HCT116 (cell line): ENCODE measurements around the gene LMCD1. TPM values are rescaled to one million over a fixed set of nuclear protein-coding genes. Genes with fewer than 3 reads are reported as not detected.

Source experiments
- ATAC-seq: fragments of 200-7000 bp; cut with Tn5 transposase; 2 replicates; pipeline ENCODE4 v1.9.1; 2020; ENCODE audit warnings: mild to moderate bottlenecking, moderate library complexity
- BruUV-seq: library from RNA; stranded (reverse); fragments of 400-500 nt; replicated peaks from 2 replicates; lab custom pipeline; 2021; lab: Mats Ljungman, UMichigan
- CTCF ChIA-PET: fragments of 300-600 bp; sonication (Branson Sonifier 250); formaldehyde crosslinking; loops from one replicate; lab custom pipeline; 2021; ENCODE audit warnings: antibody characterized with exemption; lab: Charles Lee
- POLR2A ChIA-PET: fragments of 300-600, 350-600 bp; sonication (Branson Sonifier 250); formaldehyde crosslinking; loops from one replicate; lab custom pipeline; 2021; ENCODE audit warnings: antibody characterized with exemption; lab: Charles Lee
- RAD21 ChIA-PET, 2 experiments: fragments of 300-600 bp; sonication (Branson Sonifier 250); formaldehyde crosslinking; loops; one replicate each; lab custom pipeline; 2023; ENCODE audit warnings: low total read pairs in 2 of 2; ENCODE audit not compliant: uncharacterized antibody in 2 of 2, unreplicated experiment in 2 of 2, low non-redundant PET in 1 of 2; lab: Charles Lee
- DNase-seq: peaks from one replicate; pipeline ENCODE4 v3.0.0-alpha.2; 2010; ENCODE audit warnings: low read depth, low spot score
- H2AFZ ChIP-seq: fragments of 200-600 bp; shearing (Covaris generic), sonication (generic); 2 replicates; pipeline ENCODE4 v1.6.1; 2017; ENCODE audit warnings: low read depth, mixed run types, mixed read lengths, antibody characterized with exemption, low read length; ENCODE audit not compliant: poor library complexity, severe bottlenecking
- H3K27ac ChIP-seq: 2 replicates; pipeline ENCODE4 v1.5.1; 2012; ENCODE audit warnings: low read depth, low read length
- H3K27me3 ChIP-seq: fragments of 200-600 bp; sonication (generic); 2 replicates; pipeline ENCODE4 v1.6.1; 2016; ENCODE audit warnings: mixed run types, low read length, mixed read lengths; ENCODE audit not compliant: insufficient read depth
- H3K36me3 ChIP-seq, 2 experiments: fragments of 200-500 bp in 1 of 2; fragments of 200-600 bp in 1 of 2; sonication (Bioruptor generic) in 1 of 2; sonication (generic) in 1 of 2; 2 replicates each; pipeline versions ENCODE4 v1.5.1 to v1.6.1; 2014 to 2016; ENCODE audit warnings: low read length in 2 of 2, inconsistent platforms in 1 of 2, mixed read lengths in 1 of 2, mixed run types in 1 of 2; ENCODE audit not compliant: insufficient read depth in 2 of 2, control insufficient read depth in 1 of 2
- H3K4me1 ChIP-seq, 2 experiments: fragments of 200-600 bp in 1 of 2; sonication (generic) in 1 of 2; 2 replicates each; pipeline versions ENCODE4 v1.5.1 to v1.6.1; 2012 to 2017; ENCODE audit warnings: low read length in 2 of 2, inconsistent platforms in 1 of 2, mild to moderate bottlenecking in 1 of 2, mixed read lengths in 1 of 2, mixed run types in 1 of 2, moderate library complexity in 1 of 2; ENCODE audit not compliant: insufficient read depth in 2 of 2, control insufficient read depth in 1 of 2
- H3K4me2 ChIP-seq: fragments of 200-600 bp; sonication (generic); 2 replicates; pipeline ENCODE4 v1.6.1; 2017; ENCODE audit warnings: mixed run types, low read length, mixed read lengths
- H3K4me3 ChIP-seq, 2 experiments: fragments of 200-600 bp in 1 of 2; sonication (generic) in 1 of 2; replicated peaks in 1 of 2; 2 replicates each; pipeline ENCODE4 v1.5.1; 2011 to 2016; ENCODE audit warnings: low read length in 2 of 2, control low read depth in 1 of 2, low read depth in 1 of 2, mild to moderate bottlenecking in 1 of 2, mixed read lengths in 1 of 2, mixed run types in 1 of 2
- H3K79me2 ChIP-seq: fragments of 200-600 bp; sonication (generic); 2 replicates; pipeline ENCODE4 v1.6.1; 2017; ENCODE audit warnings: mild to moderate bottlenecking, mixed run types, low read length, moderate library complexity, mixed read lengths; ENCODE audit not compliant: insufficient read depth
- H3K9ac ChIP-seq: fragments of 200-600 bp; sonication (generic); 2 replicates; pipeline ENCODE4 v1.6.1; 2016; ENCODE audit warnings: low read length, mixed read lengths
- H3K9me2 ChIP-seq: fragments of 200-600 bp; sonication (generic), shearing (Covaris generic); 2 replicates; pipeline ENCODE4 v1.6.1; 2017; ENCODE audit warnings: mixed run types, mild to moderate bottlenecking, moderate library complexity; ENCODE audit not compliant: insufficient read depth
- H3K9me3 ChIP-seq, 2 experiments: fragments of 200-500 bp in 1 of 2; fragments of 200-600 bp in 1 of 2; sonication (Bioruptor generic) in 1 of 2; sonication (generic) in 1 of 2; 2 replicates each; pipeline ENCODE4 v1.6.1; 2014 to 2017; ENCODE audit warnings: low read length in 2 of 2, mixed read lengths in 2 of 2, inconsistent platforms in 1 of 2, low read depth in 1 of 2, mild to moderate bottlenecking in 1 of 2, mixed run types in 1 of 2, moderate library complexity in 1 of 2; ENCODE audit not compliant: control insufficient read depth in 1 of 2, insufficient read depth in 1 of 2
- H4K20me1 ChIP-seq: fragments of 200-600 bp; sonication (generic), shearing (Covaris generic); 2 replicates; pipeline ENCODE4 v1.6.1; 2017; ENCODE audit warnings: mixed run types, mild to moderate bottlenecking, moderate library complexity; ENCODE audit not compliant: insufficient read depth
- CBX3 ChIP-seq: IDR thresholded peaks from 2 replicates; pipeline ENCODE4 v1.6.1; 2012; ENCODE audit warnings: low read depth
- CEBPB ChIP-seq: IDR thresholded peaks from 2 replicates; pipeline ENCODE4 v1.6.1; 2012; ENCODE audit warnings: low read depth
- EGR1 ChIP-seq: IDR thresholded peaks from 2 replicates; pipeline ENCODE4 v1.6.1; 2012; ENCODE audit warnings: low read depth
- EZH2 ChIP-seq: fragments of 200-600 bp; sonication (generic); IDR thresholded peaks from 2 replicates; pipeline ENCODE4 v1.6.1; 2017; ENCODE audit warnings: antibody characterized with exemption, mixed run types
- EZH2phosphoT487 ChIP-seq: fragments of 200-600 bp; IDR thresholded peaks from 2 replicates; pipeline ENCODE4 v1.6.1; 2018; ENCODE audit warnings: antibody characterized with exemption, borderline replicate concordance
- FOSL1 ChIP-seq: IDR thresholded peaks from 2 replicates; pipeline ENCODE4 v1.6.1; 2012; ENCODE audit warnings: low read depth
- POLR2A ChIP-seq: IDR thresholded peaks from 2 replicates; pipeline ENCODE4 v1.7.0; 2011; ENCODE audit warnings: borderline replicate concordance; ENCODE audit not compliant: insufficient read depth, insufficient read length; ENCODE audit errors: extremely low read depth
- RAD21 ChIP-seq: IDR thresholded peaks from 2 replicates; pipeline ENCODE4 v1.6.1; 2012; ENCODE audit warnings: low read depth, mild to moderate bottlenecking
- SIN3A ChIP-seq: IDR thresholded peaks from 2 replicates; pipeline ENCODE4 v1.6.1; 2012; ENCODE audit warnings: low read depth
- SP1 ChIP-seq: IDR thresholded peaks from 2 replicates; pipeline ENCODE4 v1.6.1; 2012; ENCODE audit warnings: low read depth
- SRF ChIP-seq: IDR thresholded peaks from 2 replicates; pipeline ENCODE4 v1.6.1; 2012; ENCODE audit warnings: low read depth
- TCF7L2 ChIP-seq: IDR thresholded peaks from 2 replicates; pipeline ENCODE4 v1.7.0; 2011; ENCODE audit warnings: borderline replicate concordance, inconsistent platforms; ENCODE audit not compliant: insufficient read depth, insufficient read length; ENCODE audit errors: extremely low read depth
- YY1 ChIP-seq: IDR thresholded peaks from 2 replicates; pipeline ENCODE4 v1.6.1; 2011; ENCODE audit warnings: low read length, low read depth, moderate library complexity, mild to moderate bottlenecking; ENCODE audit not compliant: insufficient replicate concordance; ENCODE audit errors: extremely low read depth
- ZFX ChIP-seq: fragments of 450-650 bp; IDR thresholded peaks from 2 replicates; pipeline ENCODE4 v1.6.1; 2017
- intact Hi-C: fragments of 100-400 bp; cut with micrococcal nuclease; formaldehyde crosslinking; loops from 2 replicates; pipeline ENCODE4 v1.10.0; 2022
- total RNA-seq: library from RNA; stranded (reverse); gene quantifications from one replicate; pipeline ENCODE4 v1.2.1, GENCODE V29; 2021; ENCODE audit not compliant: unreplicated experiment
- TF ChIP-seq, protein P1 (sequence below), 3 experiments: fragments of 200-600 bp in 1 of 3; sonication (generic) in 1 of 3; IDR thresholded peaks in 2 of 3; conservative IDR thresholded peaks in 1 of 3; 2 replicates each; pipeline ENCODE4 v1.5.1; 2012 to 2017; ENCODE audit warnings: low read depth in 2 of 3, low read length in 2 of 3, antibody characterized with exemption in 1 of 3, borderline replicate concordance in 1 of 3, control low read depth in 1 of 3, mild to moderate bottlenecking in 1 of 3, mixed read lengths in 1 of 3, mixed run types in 1 of 3, moderate library complexity in 1 of 3; ENCODE audit not compliant: insufficient read depth in 1 of 3
- TF ChIP-seq, protein P2 (sequence below): IDR thresholded peaks from 2 replicates; pipeline ENCODE4 v1.6.1; 2012

LMCD1 gene
- total RNA-seq, 1 experiment from 2014 or later = 4.6 TPM

GRCh38 chr3:8539419-8539818, 37.8 kb downstream of the LMCD1 start:
- H2AFZ ChIP-seq = no peak overlapping the region
- intact Hi-C loops = no loop called here
- CTCF ChIA-PET = no interaction called here

More at GRCh38 chr3:8539419-8539818, 37.8 kb downstream of the LMCD1 start:
- Histone ChIP-seq H3K4me1 (no peaks in the 10 kb centered on the region), H3K27ac (no peak overlapping the region), H3K36me3 (no peaks in the 10 kb centered on the region), H3K4me2 (no peak overlapping the region), H3K4me3 (no peak overlapping the region), H3K9ac (no peak overlapping the region), H3K9me3 (no peaks in the 10 kb centered on the region), H3K27me3 (no peaks in the 10 kb centered on the region), H3K79me2 (no peaks in the 10 kb centered on the region), H3K9me2 (no peaks in the 10 kb centered on the region), H4K20me1 (no peaks in the 10 kb centered on the region)
- ATAC-seq (no peak), DNase-seq (no peak)
- RAD21 ChIA-PET = no interaction called here
- TF ChIP-seq EGR1 (no peak), SP1 (no peak), YY1 (no peak), FOSL1 (no peak), CBX3 (no peak), POLR2A (no peak), SIN3A (no peak), TCF7L2 (no peak), EZH2 (no peak), ZFX (no peak), SRF (no peak), RAD21 (no peak), CEBPB (no peak), EZH2phosphoT487 (no peak)
- TF ChIP-seq, protein P1, sequence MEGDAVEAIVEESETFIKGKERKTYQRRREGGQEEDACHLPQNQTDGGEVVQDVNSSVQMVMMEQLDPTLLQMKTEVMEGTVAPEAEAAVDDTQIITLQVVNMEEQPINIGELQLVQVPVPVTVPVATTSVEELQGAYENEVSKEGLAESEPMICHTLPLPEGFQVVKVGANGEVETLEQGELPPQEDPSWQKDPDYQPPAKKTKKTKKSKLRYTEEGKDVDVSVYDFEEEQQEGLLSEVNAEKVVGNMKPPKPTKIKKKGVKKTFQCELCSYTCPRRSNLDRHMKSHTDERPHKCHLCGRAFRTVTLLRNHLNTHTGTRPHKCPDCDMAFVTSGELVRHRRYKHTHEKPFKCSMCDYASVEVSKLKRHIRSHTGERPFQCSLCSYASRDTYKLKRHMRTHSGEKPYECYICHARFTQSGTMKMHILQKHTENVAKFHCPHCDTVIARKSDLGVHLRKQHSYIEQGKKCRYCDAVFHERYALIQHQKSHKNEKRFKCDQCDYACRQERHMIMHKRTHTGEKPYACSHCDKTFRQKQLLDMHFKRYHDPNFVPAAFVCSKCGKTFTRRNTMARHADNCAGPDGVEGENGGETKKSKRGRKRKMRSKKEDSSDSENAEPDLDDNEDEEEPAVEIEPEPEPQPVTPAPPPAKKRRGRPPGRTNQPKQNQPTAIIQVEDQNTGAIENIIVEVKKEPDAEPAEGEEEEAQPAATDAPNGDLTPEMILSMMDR (IDR thresholded peaks at IDR 0.05 in 2 of 3, conservative IDR thresholded peaks at IDR 0.05 in 1 of 3; ENCODE audit: borderline replicate concordance in 1 of 3, insufficient read depth in 1 of 3, low read depth in 2 of 3, low read length in 2 of 3) = no peak
- TF ChIP-seq, protein P2, sequence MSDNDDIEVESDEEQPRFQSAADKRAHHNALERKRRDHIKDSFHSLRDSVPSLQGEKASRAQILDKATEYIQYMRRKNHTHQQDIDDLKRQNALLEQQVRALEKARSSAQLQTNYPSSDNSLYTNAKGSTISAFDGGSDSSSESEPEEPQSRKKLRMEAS = no peak
- no TSS peak for BruUV-seq
- POLR2A ChIA-PET = no interaction called here
